Measurements from ENCODE around the gene HAUS6. TPM values are rescaled to one million over a fixed set of nuclear protein-coding genes. Genes with fewer than 3 reads are reported as not detected.

The HAUS6 gene
- total RNA-seq, 1 experiment from 2014 or later: 15.8 TPM

- no peaks in the 10 kb centered on the region for H3K27me3 Mint-ChIP-seq (ENCODE audit: insufficient read depth, unreplicated experiment)
- TF ChIP-seq, protein P1, sequence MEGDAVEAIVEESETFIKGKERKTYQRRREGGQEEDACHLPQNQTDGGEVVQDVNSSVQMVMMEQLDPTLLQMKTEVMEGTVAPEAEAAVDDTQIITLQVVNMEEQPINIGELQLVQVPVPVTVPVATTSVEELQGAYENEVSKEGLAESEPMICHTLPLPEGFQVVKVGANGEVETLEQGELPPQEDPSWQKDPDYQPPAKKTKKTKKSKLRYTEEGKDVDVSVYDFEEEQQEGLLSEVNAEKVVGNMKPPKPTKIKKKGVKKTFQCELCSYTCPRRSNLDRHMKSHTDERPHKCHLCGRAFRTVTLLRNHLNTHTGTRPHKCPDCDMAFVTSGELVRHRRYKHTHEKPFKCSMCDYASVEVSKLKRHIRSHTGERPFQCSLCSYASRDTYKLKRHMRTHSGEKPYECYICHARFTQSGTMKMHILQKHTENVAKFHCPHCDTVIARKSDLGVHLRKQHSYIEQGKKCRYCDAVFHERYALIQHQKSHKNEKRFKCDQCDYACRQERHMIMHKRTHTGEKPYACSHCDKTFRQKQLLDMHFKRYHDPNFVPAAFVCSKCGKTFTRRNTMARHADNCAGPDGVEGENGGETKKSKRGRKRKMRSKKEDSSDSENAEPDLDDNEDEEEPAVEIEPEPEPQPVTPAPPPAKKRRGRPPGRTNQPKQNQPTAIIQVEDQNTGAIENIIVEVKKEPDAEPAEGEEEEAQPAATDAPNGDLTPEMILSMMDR (IDR thresholded peaks at IDR 0.05; ENCODE audit: unreplicated experiment): no peak
- H3K4me1 Mint-ChIP-seq (ENCODE audit: insufficient read depth, unreplicated experiment): no peaks in the 10 kb centered on the region
- no peak for DNase-seq (ENCODE audit: unreplicated experiment)
- H3K9me3 Mint-ChIP-seq (ENCODE audit: unreplicated experiment): no peaks in the 10 kb centered on the region
- H3K36me3 Mint-ChIP-seq (ENCODE audit: insufficient read depth, unreplicated experiment): peaks cover 62% of the 10 kb centered on the region
- no TSS peak for BruUV-seq (replicated peaks)
- POLR2A ChIA-PET: interaction anchor here (0.6 kb wide), 1 partner anchor 252 kb away, joined by 5 read pairs; no protein-coding TSS in a partner anchor
- no peak overlapping the region for H3K4me3 Mint-ChIP-seq (ENCODE audit: unreplicated experiment)
- intact Hi-C loops (cut with micrococcal nuclease): no loop called here
- CTCF ChIA-PET: interaction anchor here (0.6 to 1.3 kb wide), 3 partner anchors 23 to 319 kb away, joined by 3 read pairs; no protein-coding TSS in a partner anchor
- no peak overlapping the region for H3K27ac Mint-ChIP-seq (ENCODE audit: low read depth, unreplicated experiment)
Observed at GRCh38 chr9:19057033-19057432, 45.7 kb downstream of the HAUS6 start.

GRCh38 chr9:19050637-19051591 lies 51.8 kb downstream of the HAUS6 start:
- POLR2A ChIA-PET: interaction anchor here (0.7 to 4.8 kb wide), 16 partner anchors 9 to 418 kb away, joined by 3 to 49 read pairs (median 4); partner anchors contain the start of genes DENND4C and RPS6
- peak overlapping the region; percentile 96 for H3K27ac Mint-ChIP-seq (ENCODE audit: low read depth, unreplicated experiment)
- H3K4me1 Mint-ChIP-seq (ENCODE audit: insufficient read depth, unreplicated experiment): peaks cover 6% of the 10 kb centered on the region
- peak overlapping the region; percentile 82 for H3K4me3 Mint-ChIP-seq (ENCODE audit: unreplicated experiment)
- no peaks in the 10 kb centered on the region for H3K27me3 Mint-ChIP-seq (ENCODE audit: insufficient read depth, unreplicated experiment)
- no TSS peak for BruUV-seq (replicated peaks)
- CTCF ChIA-PET: interaction anchor here (0.6 to 1.9 kb wide), 15 partner anchors 12 to 753 kb away, joined by 3 to 6 read pairs (median 4); no protein-coding TSS in a partner anchor
- DNase-seq (ENCODE audit: unreplicated experiment): peak; percentile 23
- TF ChIP-seq, protein P1 (IDR thresholded peaks at IDR 0.05; ENCODE audit: unreplicated experiment): no peak
- intact Hi-C loops (cut with micrococcal nuclease): no loop called here
- H3K9me3 Mint-ChIP-seq (ENCODE audit: unreplicated experiment): no peaks in the 10 kb centered on the region
- H3K36me3 Mint-ChIP-seq (ENCODE audit: insufficient read depth, unreplicated experiment): peaks cover 9% of the 10 kb centered on the region

DNA sequence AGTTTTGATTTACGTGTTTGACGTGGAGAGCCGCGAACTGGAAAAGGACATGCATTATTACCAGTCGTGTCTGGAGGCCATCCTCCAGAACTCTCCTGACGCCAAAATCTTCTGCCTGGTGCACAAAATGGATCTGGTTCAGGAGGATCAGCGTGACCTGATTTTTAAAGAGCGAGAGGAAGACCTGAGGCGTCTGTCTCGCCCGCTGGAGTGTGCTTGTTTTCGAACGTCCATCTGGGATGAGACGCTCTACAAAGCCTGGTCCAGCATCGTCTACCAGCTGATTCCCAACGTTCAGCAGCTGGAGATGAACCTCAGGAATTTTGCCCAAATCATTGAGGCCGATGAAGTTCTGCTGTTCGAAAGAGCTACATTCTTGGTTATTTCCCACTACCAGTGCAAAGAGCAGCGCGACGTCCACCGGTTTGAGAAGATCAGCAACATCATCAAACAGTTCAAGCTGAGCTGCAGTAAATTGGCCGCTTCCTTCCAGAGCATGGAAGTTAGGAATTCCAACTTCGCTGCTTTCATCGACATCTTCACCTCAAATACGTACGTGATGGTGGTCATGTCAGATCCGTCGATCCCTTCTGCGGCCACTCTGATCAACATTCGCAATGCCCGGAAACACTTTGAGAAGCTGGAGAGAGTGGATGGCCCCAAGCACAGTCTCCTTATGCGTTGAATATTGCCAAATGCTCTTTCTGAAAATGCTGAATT lies 52.6 kb downstream of the HAUS6 start:
- CTCF ChIA-PET: interaction anchor here (0.6 to 1.8 kb wide), 11 partner anchors 13 to 752 kb away, joined by 3 to 6 read pairs (median 3); no protein-coding TSS in a partner anchor
- Mint-ChIP-seq H3K27me3 (ENCODE audit: insufficient read depth, unreplicated experiment) (no peaks in the 10 kb centered on the region), H3K27ac (ENCODE audit: low read depth, unreplicated experiment) (peak overlapping the region; percentile 96), H3K4me1 (ENCODE audit: insufficient read depth, unreplicated experiment) (peaks cover 6% of the 10 kb centered on the region), H3K4me3 (ENCODE audit: unreplicated experiment) (peak overlapping the region; percentile 82), H3K9me3 (ENCODE audit: unreplicated experiment) (no peaks in the 10 kb centered on the region), H3K36me3 (ENCODE audit: insufficient read depth, unreplicated experiment) (peaks cover 7% of the 10 kb centered on the region)
- intact Hi-C loops (cut with micrococcal nuclease): loop anchor here (1.0 to 10.0 kb wide), 4 partner anchors 124 to 407 kb away; partner anchors contain the start of gene DENND4C
- TF ChIP-seq, protein P1 (IDR thresholded peaks at IDR 0.05; ENCODE audit: unreplicated experiment): no peak
- POLR2A ChIA-PET: interaction anchor here (0.7 to 4.8 kb wide), 16 partner anchors 9 to 417 kb away, joined by 3 to 49 read pairs (median 4); partner anchors contain the start of genes DENND4C, HAUS6 and RPS6
- peak; percentile 32 for DNase-seq (ENCODE audit: unreplicated experiment)
- no TSS peak for BruUV-seq (replicated peaks)

All from MCF 10A (cell line).